Activated CD4-positive, alpha-beta T cell treated with anti-CD3 and anti-CD28 coated beads for 24 hours (primary cell): ENCODE results near the gene C1orf50.
"Not testable (repeated sequence)": the region's sequence is repeated elsewhere in the genome, so short reads cannot be mapped to it uniquely, and the experiment has no call there.

ENCODE experiments used
- DNase-seq, 2 donors: peaks; one replicate each; pipeline ENCODE4 v3.0.0-alpha.2; 2020; ENCODE audit warnings: low read depth in 2 of 2

The C1orf50 gene

DNA sequence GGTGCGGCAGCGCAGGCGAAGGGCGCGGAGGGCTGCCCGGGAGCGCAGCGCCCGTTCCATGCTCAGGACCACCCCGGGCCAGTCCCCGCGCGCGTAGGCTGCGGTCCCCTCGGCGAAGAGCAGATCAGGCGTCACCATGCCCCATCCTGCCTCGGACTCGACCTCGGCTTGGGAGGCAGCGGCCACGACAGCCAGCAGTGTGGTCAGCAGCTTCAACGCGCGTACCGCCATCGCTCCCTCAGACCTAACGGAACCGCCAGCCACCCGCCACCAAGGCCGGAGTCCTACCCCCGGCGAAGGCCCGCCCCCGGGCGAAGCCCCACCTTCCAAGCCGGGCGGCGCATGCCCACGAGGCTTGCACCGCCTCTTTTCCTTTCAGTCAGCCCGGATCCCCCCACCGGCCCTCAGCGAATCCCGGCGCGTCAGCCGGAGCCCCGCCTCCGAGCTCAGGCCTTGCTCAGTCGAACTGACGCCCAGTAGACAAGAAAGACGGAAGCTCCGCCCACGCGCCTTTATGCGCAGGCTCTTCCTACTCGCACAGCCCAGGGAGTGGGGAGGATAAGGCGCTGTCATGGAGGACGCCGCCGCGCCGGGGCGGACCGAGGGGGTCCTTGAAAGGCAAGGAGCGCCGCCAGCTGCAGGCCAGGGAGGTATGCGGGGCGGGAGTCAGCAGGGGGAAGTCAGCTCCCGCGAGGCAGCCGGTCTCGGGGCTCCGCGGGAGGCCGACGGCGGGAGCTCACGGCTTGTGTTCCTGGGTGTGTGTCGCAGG is at the start of gene C1orf50, which contains the start of gene P3H1:
C1orf50 (plus strand) TSS at position 509 of the 769 bp plus-strand sequence; CDS start at position 572, 63 bp downstream.
P3H1 (minus strand) TSS at position 288 of the 769 bp plus-strand sequence; CDS start at position 231, 57 bp downstream.
- peak; percentile 99 for DNase-seq

- no peak for DNase-seq
Measured at GRCh38 chr1:42720868-42721267, 46.2 kb upstream of the C1orf50 start.

DNA sequence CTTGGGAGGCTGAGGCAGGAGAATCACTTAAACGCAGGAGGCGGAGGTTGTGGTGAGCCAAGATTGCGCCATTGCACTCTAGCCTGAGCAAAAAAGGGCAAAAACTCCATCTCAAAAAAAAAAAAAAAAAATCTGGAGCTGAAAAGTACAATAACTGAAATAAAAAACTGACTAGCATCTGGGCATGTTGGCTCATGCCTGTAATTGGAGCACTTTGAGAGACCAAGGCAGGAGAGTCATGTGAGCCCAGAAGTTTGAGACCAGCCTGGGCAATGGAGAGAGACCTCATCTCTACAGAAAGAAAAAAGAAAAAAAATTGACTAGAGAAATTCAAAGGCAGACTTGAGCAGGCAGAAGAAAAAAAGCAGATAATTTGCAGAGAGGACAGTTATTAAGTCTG is 45.1 kb upstream of the C1orf50 start:
- no peak for DNase-seq

- not testable (repeated sequence) for DNase-seq
Measured at GRCh38 chr1:42722403-42722802, 44.6 kb upstream of the C1orf50 start.

GRCh38 chr1:42723511-42723910 is 43.5 kb upstream of the C1orf50 start:
- no peak for DNase-seq

- not testable (repeated sequence) for DNase-seq
Measured at GRCh38 chr1:42725820-42726219, 41.2 kb upstream of the C1orf50 start.

GRCh38 chr1:42730002-42730401 is 37.0 kb upstream of the C1orf50 start:
- no peak for DNase-seq

GRCh38 chr1:42730988-42731387 is 36.1 kb upstream of the C1orf50 start:
- DNase-seq = peak; percentile 42 to 57

- DNase-seq = no peak
Measured at GRCh38 chr1:42731585-42731984, 35.5 kb upstream of the C1orf50 start.

DNA sequence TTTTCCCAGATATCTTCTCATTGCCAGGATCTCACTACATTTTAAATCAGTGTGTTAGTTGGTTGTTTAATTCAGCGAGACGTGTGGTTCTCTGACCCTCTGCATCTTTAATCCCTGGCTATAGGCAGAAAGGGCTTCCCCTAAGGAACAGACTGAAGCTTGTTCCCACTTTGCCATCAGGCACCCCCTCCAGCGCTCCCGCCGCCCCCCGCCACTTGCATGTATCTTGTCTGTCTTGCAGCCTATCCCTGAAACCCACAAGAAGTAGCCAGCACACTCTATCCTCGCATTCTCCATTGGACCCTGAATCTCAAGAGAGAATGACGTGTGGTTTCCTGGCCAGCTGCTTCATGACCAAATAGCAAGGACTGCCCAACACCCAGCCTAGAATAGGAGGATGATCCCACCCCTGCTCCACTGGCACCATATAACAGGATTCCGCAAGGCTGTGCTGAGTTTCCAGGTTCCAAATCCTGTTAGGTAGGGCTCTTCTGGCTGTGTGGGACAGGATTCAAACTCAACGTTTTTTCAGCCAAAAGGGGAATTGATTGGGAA is 34.8 kb upstream of the C1orf50 start:
- DNase-seq = no peak

GRCh38 chr1:42733415-42734200 is 33.4 kb upstream of the C1orf50 start:
- DNase-seq = no peak

DNA sequence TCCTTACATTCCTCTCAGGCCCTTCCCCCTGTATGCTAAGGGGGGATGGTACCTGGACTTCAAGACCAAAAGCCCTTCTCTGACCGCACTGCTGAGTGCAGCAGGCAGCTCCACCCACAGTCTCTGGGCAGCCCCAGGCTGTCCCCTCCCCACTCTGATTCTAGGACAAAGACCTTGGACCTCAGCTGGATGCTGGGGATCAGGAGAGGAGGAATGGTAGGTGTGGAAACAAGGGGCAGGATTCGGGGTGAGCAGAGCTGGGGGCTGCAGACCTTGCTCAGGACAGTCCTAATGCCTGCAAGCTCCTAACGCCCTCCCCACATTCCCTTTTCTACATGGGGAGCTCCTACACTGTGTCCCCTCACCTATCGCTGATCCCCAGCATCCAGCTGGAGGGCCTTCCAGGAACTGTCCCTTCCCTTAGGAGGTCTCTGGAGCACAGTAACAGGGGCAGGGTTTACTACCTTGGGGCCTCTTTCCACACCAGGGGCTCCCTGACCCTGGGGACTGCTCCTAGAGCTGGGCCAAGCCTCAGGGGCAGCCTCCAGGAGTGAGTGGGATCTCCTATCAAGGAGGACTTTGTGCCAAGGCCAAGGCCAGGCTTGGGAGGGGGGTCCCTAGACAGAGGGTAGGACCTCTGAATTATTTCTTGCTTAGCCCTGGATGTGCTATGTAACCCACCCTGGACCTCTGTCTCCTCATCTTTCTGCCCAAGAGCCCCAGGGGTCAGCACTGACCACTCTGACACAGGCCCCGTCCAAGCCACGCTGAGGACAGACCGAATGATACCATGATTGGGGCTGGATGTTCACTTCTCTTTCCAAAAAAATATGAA is 32.6 kb upstream of the C1orf50 start:
- DNase-seq = no peak

DNA sequence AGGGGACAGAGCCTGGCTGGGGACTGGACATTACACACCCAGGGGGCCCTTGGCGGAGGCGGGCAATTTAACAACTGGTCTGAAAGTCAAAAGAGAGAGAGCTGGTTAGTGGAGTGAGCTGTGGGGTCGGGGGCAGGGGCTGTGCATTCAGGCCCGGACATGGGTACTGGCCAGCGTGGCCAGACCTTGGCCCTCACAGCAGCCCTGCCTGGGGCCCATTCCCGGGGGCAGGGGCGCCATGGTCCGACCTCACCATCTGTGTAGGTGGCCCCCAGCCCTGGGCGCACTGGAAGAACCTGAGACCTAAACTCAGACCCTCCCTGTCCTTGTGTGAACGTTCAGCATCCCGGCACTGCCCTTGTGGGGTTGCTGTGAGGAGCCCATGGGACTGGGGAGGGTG is 32.0 kb upstream of the C1orf50 start:
- no peak for DNase-seq

DNA sequence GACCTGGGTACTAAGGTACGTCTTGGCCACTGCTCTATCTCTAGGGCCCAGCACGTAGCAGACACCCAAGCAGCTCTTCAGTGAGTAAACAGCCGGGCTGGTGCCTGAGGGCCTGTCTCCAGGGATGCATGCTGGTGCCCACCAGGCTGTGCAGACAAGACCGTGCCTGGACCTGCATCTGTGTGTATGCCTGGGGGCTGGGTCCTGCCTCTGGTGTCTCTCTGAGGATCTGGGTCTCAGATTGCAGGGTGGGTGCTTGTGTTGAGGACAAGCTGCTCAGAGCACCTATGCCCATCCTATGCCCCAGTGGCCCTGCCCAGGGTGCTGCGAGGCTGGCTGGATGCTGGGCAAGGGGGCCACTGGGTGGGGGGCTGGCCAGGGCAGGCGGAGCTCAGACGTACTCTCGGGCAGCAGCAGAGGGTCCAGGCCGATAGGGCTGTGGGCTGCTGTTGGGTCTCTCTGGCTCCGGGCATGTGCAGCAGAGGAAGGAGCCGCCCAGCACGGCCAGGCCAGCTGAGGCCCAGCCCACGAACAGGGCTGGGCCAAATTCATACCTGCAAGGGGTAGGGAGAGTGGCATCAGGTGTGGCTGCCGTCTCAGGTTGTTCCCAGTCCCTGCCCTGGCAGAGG is 31.5 kb upstream of the C1orf50 start:
- DNase-seq = no peak

- DNase-seq = no peak
Measured at GRCh38 chr1:42736152-42736551, 30.9 kb upstream of the C1orf50 start.

DNA sequence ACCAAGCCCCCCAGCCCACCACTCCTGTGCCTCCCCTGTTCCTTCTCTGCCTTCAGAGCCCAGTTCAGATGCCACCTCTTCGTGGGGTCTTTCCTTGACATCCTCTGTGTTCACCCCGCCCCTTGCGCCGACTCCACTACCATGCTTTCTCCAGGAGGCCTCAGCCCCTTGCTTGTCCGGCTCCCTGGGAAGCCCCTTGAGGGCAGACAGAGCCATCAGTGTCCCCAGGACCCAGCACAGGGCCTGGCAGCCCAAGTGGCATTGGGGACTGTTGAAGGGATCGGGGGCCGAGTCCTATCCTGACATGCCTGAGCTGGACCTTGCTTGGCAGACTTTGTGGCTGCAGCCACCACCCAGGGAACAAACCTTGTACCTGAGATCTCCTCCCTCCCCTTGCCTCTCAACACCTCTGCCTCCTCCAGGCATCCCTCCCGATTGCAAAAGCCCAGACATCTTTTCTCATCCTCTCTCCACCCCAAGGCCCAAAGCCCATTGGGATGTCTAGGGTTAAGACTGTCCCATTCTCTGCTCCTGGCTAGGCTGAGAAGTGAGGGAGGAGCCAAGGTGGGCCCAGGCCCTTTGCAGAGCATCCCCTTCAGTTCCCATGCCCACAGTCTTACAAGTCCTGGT is 30.4 kb upstream of the C1orf50 start:
- no peak for DNase-seq

DNA sequence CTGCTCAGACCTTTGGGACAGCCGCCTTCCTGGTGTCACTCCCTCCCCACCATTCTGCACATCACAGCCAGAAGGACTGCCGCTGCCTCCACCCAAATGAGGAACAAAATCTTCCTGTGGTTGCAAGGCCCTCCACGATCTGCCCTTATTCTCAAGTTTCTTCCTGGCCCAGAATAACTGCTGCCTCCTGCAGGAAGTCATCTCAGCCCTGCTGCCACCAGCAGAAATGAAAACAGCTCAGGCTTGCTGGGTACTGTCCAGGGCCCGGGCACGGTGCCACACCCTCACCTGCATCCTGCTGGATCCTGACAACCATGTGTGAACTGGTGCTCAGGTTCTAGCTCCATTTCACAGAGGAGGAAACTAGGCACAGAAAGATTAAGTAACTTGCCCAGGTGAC is 29.8 kb upstream of the C1orf50 start:
- DNase-seq = no peak

- DNase-seq = no peak
Measured at GRCh38 chr1:42737986-42738677, 28.9 kb upstream of the C1orf50 start.

GRCh38 chr1:42738678-42739226 is 28.3 kb upstream of the C1orf50 start:
- DNase-seq = no peak
